ENCODE results near the gene DOK3. TPM values are rescaled to one million over a fixed set of nuclear protein-coding genes. Genes with fewer than 3 reads are reported as not detected.

DOK3 gene
- total and polyA plus RNA-seq, 10 of the 15 experiments (the other 5 are each of a cell fraction or from before 2014, with no cell fraction given), result 6.6 to 107 (median 52.1) TPM

DNA sequence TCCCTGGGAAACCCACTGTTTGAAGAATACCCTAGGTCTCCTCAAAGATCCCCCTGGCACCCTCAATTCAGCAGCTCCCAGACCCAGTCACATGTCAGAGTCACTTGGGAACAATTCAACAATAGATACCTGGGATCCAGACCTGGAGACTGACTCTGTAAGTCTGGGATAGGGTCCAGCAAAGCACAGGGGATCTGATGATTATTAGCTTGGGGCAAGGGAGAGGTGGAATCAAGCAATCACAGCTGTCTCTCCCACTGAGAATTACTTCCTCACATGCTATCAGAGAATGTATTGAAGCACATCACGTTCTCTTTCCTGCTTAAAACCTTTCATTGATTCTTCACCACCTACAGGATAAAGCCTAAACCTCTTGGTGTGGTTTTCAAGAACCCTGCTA lies 38.9 kb upstream of the DOK3 start:
- Histone ChIP-seq H3K4me2 (ENCODE audit: control insufficient read depth, insufficient read depth) (no peak overlapping the region), H3K4me1 (ENCODE audit: control insufficient read depth, insufficient read depth, low read length) (peaks cover 8% of the 10 kb centered on the region)
- in situ Hi-C loops (cut with MboI), result no loop called here

More for the DNA sequence above, 38.9 kb upstream of the DOK3 start:
- ChIA-PET SMC1A (ENCODE audit: uncharacterized antibody, unreplicated experiment) (interaction anchor here (0.8 kb wide), 1 partner anchor 10 kb away, joined by 4 read pairs; no protein-coding TSS in a partner anchor), CTCF (interaction anchor here (0.9 kb wide), 1 partner anchor 239 kb away, joined by 3 read pairs; no protein-coding TSS in a partner anchor), POLR2A (interaction anchor here (0.6 to 1.0 kb wide), 2 partner anchors 12 to 40 kb away, joined by 3 to 4 read pairs; no protein-coding TSS in a partner anchor), RAD21 (ENCODE audit: unreplicated experiment) (interaction anchor here (1.1 kb wide), 1 partner anchor 44 kb away, joined by 3 read pairs; the partner anchor contains the start of gene TMED9)
- 42% methylated on average over 1 of the region's 1 CpG for WGBS (ENCODE audit: insufficient coverage, insufficient replicate concordance, low lambda C conversion rate, missing lambda C conversion rate)
- H3K27ac ChIP-seq (ENCODE audit: control insufficient read depth, insufficient read depth), result no peak overlapping the region
- no peak for FAIRE-seq
- no peak overlapping the region for H3K4me3 ChIP-seq
- no TSS peak for BruUV-seq (replicated peaks)
- TF ChIP-seq, protein P1, sequence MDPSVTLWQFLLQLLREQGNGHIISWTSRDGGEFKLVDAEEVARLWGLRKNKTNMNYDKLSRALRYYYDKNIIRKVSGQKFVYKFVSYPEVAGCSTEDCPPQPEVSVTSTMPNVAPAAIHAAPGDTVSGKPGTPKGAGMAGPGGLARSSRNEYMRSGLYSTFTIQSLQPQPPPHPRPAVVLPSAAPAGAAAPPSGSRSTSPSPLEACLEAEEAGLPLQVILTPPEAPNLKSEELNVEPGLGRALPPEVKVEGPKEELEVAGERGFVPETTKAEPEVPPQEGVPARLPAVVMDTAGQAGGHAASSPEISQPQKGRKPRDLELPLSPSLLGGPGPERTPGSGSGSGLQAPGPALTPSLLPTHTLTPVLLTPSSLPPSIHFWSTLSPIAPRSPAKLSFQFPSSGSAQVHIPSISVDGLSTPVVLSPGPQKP (IDR thresholded peaks at IDR 0.05; ENCODE audit: low read depth, low read length), result no peak
- no peak for TF ChIP-seq HDAC6 (IDR thresholded peaks at IDR 0.05; ENCODE audit: unreplicated experiment)
- no peak for TF ChIP-seq NR2F1 (conservative IDR thresholded peaks at IDR 0.05)
- no peak for TF ChIP-seq NFYA (IDR thresholded peaks at IDR 0.05; ENCODE audit: borderline replicate concordance, low read depth, low read length)
- TF ChIP-seq E2F4 (IDR thresholded peaks at IDR 0.05; ENCODE audit: low read depth, low read length), result no peak
- TF ChIP-seq RBBP5 (conservative IDR thresholded peaks at IDR 0.05), result no peak
- TF ChIP-seq MTA2 (IDR thresholded peaks at IDR 0.05; ENCODE audit: low read depth), result no peak
- TF ChIP-seq SREBF1 (IDR thresholded peaks at IDR 0.05; ENCODE audit: low read length), result no peak
- TF ChIP-seq, protein P2, sequence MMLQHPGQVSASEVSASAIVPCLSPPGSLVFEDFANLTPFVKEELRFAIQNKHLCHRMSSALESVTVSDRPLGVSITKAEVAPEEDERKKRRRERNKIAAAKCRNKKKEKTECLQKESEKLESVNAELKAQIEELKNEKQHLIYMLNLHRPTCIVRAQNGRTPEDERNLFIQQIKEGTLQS (IDR thresholded peaks at IDR 0.05; ENCODE audit: borderline replicate concordance, extremely low read depth, low read depth, low read length), result no peak
- TF ChIP-seq MLLT1 (IDR thresholded peaks at IDR 0.05), result no peak
- TF ChIP-seq, protein P3, sequence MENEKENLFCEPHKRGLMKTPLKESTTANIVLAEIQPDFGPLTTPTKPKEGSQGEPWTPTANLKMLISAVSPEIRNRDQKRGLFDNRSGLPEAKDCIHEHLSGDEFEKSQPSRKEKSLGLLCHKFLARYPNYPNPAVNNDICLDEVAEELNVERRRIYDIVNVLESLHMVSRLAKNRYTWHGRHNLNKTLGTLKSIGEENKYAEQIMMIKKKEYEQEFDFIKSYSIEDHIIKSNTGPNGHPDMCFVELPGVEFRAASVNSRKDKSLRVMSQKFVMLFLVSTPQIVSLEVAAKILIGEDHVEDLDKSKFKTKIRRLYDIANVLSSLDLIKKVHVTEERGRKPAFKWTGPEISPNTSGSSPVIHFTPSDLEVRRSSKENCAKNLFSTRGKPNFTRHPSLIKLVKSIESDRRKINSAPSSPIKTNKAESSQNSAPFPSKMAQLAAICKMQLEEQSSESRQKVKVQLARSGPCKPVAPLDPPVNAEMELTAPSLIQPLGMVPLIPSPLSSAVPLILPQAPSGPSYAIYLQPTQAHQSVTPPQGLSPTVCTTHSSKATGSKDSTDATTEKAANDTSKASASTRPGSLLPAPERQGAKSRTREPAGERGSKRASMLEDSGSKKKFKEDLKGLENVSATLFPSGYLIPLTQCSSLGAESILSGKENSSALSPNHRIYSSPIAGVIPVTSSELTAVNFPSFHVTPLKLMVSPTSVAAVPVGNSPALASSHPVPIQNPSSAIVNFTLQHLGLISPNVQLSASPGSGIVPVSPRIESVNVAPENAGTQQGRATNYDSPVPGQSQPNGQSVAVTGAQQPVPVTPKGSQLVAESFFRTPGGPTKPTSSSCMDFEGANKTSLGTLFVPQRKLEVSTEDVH (IDR thresholded peaks at IDR 0.05; ENCODE audit: low read depth, partially characterized antibody), result no peak
- no peak for TF ChIP-seq CHD1 (IDR thresholded peaks at IDR 0.05; ENCODE audit: low read depth, low read length)
- no peak for TF ChIP-seq MEF2B (IDR thresholded peaks at IDR 0.05; ENCODE audit: partially characterized antibody, poor library complexity, severe bottlenecking)
- intact Hi-C loops (cut with micrococcal nuclease; ENCODE audit: unreplicated experiment), result no loop called here
- no peak overlapping the region for H3K9ac ChIP-seq (ENCODE audit: control insufficient read depth, insufficient read depth, low read length)
- DNase-seq (ENCODE audit: low read depth, low spot score), result no peak
- H3K9me3 ChIP-seq (replicated peaks; ENCODE audit: control insufficient read depth, insufficient read depth, low read length), result no peaks in the 10 kb centered on the region
- H3K27me3 ChIP-seq (replicated peaks in 1 of 2; ENCODE audit: control insufficient read depth in 2 of 2, insufficient read depth in 2 of 2, low read length in 1 of 2), result no peaks in the 10 kb centered on the region
- peaks cover 17% of the 10 kb centered on the region for H3K79me2 ChIP-seq (ENCODE audit: control insufficient read depth, insufficient read depth, low read length)
- ATAC-seq, result no peak
- H2AFZ ChIP-seq (ENCODE audit: control insufficient read depth, low read depth, low read length), result no peak overlapping the region
- no peaks in the 10 kb centered on the region; the same call in 1 of the 2 replicates for H4K20me1 ChIP-seq (ENCODE audit: control insufficient read depth, insufficient read depth)
- H3K36me3 ChIP-seq (ENCODE audit: control insufficient read depth in 2 of 2, insufficient read depth in 2 of 2, low read length in 1 of 2), result peaks cover 0 to 9% of the 10 kb centered on the region in 2 experiments; a peak in 1 of 4 replicates

Data from GM12878 (cell line).